ENCODE results near the gene MMEL1. TPM values are rescaled to one million over a fixed set of nuclear protein-coding genes. Genes with fewer than 3 reads are reported as not detected.

Gene MMEL1
- total and polyA plus RNA-seq, 2 donors (not counting 1 experiment from before 2014, with no cell fraction given): not detected

- Mint-ChIP-seq H3K27me3 (no peaks in the 10 kb centered on the region), H3K4me3 (no peak overlapping the region), H3K4me1 (peaks cover 10% of the 10 kb centered on the region), H3K27ac (no peak overlapping the region), H3K9me3 (ENCODE audit: insufficient read depth) (no peaks in the 10 kb centered on the region)
- Histone ChIP-seq H3K4me1 (ENCODE audit: control insufficient read depth in 2 of 2, insufficient read depth in 2 of 2, low read length in 2 of 2) (peaks cover 8 to 17% of the 10 kb centered on the region in 2 donors), H3K27ac (ENCODE audit: low read length in 2 of 2) (no peak overlapping the region), H4K20me1 (ENCODE audit: control insufficient read depth, insufficient read depth, low read length, poor library complexity, severe bottlenecking) (no peaks in the 10 kb centered on the region), H3K4me3 (ENCODE audit: control extremely low read depth in 1 of 5, extremely low read depth in 1 of 5, insufficient read depth in 1 of 5, low read depth in 2 of 5, low read length in 4 of 5) (no peak overlapping the region), H3K9ac (ENCODE audit: low read length) (no peak overlapping the region), H3K4me2 (replicated peaks; ENCODE audit: low read depth, low read length, poor library complexity, severe bottlenecking) (no peak overlapping the region), H3K27me3 (replicated peaks in 1 of 4; ENCODE audit: control extremely low read depth in 1 of 4, control insufficient read depth in 3 of 4, insufficient read depth in 4 of 4, low read length in 3 of 4) (peaks cover 0 to 8% (median 0%) of the 10 kb centered on the region in 4 experiments), H2AFZ (ENCODE audit: insufficient read depth, low read depth, low read length, poor library complexity, severe bottlenecking) (no peak overlapping the region), H3K36me3 (replicated peaks in 1 of 2; ENCODE audit: control extremely low read depth in 1 of 2, control insufficient read depth in 1 of 2, extremely low read depth in 1 of 2, insufficient read depth in 2 of 2, low read length in 1 of 2) (peaks cover 0 to 3% of the 10 kb centered on the region in 2 experiments), H3K79me2 (ENCODE audit: control insufficient read depth, insufficient read depth, low read length) (peaks cover 9% of the 10 kb centered on the region), H3K9me3 (ENCODE audit: control extremely low read depth in 1 of 3, control insufficient read depth in 2 of 3, insufficient read depth in 1 of 3, low read length in 2 of 3) (no peaks in the 10 kb centered on the region)
- CTCF ChIA-PET: interaction anchor here (1.0 kb wide), 1 partner anchor 13 kb away, joined by 3 read pairs; no protein-coding TSS in a partner anchor
- DNase-seq (no peak), ATAC-seq (ENCODE audit: low read depth) (no peak)
- no peak for TF ChIP-seq CTCF (IDR thresholded peaks at IDR 0.05)
- TF ChIP-seq EZH2 (IDR thresholded peaks at IDR 0.05; ENCODE audit: borderline replicate concordance, insufficient read depth, low read depth, low read length, poor library complexity, severe bottlenecking): no peak
- intact Hi-C loops (cut with micrococcal nuclease): no loop called here
- POLR2A ChIA-PET: no interaction called here
- WGBS (ENCODE audit: insufficient coverage): 98% methylated on average over 26 of the region's 31 CpGs
These were observed 42.3 kb downstream of the MMEL1 start for GRCh38 chr1:2590233-2591141.

Data from B cell (primary cell).